A673 (cell line): ENCODE data around the gene PPP3CB.

Source experiments
- EZH2 ChIP-seq: fragments of 200-600 bp; sonication (generic); IDR thresholded peaks from 2 replicates; pipeline ENCODE4 v1.6.1; 2017; ENCODE audit warnings: borderline replicate concordance, low read depth, mild to moderate bottlenecking, mixed read lengths, antibody characterized with exemption, low read length; ENCODE audit not compliant: poor library complexity, severe bottlenecking
- TF ChIP-seq, protein P1 (sequence below): fragments of 300-800, 200-600 bp; sonication (generic); conservative IDR thresholded peaks from 2 replicates; pipeline ENCODE4 v1.5.1; 2017; ENCODE audit warnings: low read depth, mild to moderate bottlenecking, antibody characterized with exemption, low read length, moderate library complexity, mixed read lengths

DNA sequence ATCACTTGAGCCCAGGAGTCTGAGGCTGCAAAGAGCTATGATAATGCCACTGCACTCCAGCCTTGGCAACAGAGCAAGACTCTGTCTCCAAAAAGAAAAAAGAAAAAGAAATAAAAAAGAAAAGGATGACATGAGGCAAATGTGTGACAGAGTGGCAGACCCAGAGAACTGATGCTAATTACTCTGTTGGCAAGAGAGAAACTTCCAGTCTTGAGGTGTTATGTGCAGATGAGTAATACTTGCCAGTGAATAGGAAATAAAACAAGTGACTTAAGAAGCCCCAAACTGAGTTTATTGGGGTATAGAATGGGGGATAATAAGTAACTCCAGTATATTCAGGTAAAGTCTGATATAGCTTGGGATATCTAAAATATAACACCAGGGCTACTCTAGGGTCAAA lies 72.5 kb downstream of the PPP3CB start:
- TF ChIP-seq, protein P1, sequence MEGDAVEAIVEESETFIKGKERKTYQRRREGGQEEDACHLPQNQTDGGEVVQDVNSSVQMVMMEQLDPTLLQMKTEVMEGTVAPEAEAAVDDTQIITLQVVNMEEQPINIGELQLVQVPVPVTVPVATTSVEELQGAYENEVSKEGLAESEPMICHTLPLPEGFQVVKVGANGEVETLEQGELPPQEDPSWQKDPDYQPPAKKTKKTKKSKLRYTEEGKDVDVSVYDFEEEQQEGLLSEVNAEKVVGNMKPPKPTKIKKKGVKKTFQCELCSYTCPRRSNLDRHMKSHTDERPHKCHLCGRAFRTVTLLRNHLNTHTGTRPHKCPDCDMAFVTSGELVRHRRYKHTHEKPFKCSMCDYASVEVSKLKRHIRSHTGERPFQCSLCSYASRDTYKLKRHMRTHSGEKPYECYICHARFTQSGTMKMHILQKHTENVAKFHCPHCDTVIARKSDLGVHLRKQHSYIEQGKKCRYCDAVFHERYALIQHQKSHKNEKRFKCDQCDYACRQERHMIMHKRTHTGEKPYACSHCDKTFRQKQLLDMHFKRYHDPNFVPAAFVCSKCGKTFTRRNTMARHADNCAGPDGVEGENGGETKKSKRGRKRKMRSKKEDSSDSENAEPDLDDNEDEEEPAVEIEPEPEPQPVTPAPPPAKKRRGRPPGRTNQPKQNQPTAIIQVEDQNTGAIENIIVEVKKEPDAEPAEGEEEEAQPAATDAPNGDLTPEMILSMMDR, result no peak
- no peak for TF ChIP-seq EZH2
